GM23248 (cell line): Measurements from ENCODE around the gene GTF2H2. TPM values are rescaled to one million over a fixed set of nuclear protein-coding genes. Genes with fewer than 3 reads are reported as not detected.
"Not testable (repeated sequence)": the region's sequence is repeated elsewhere in the genome, so short reads cannot be mapped to it uniquely, and the experiment has no call there.

Source experiments
- DNase-seq: peaks from one replicate; pipeline ENCODE4 v3.0.0-alpha.2; 2015
- H2AFZ ChIP-seq: fragments of 200-600 bp; sonication (generic); 2 replicates; pipeline ENCODE4 v1.6.1; 2016; ENCODE audit warnings: antibody characterized with exemption
- H3F3A ChIP-seq: fragments of 200-600 bp; sonication (generic); 2 replicates; pipeline ENCODE4 v1.6.1; 2016; ENCODE audit warnings: mild to moderate bottlenecking, antibody characterized with exemption, mixed run types; ENCODE audit not compliant: insufficient read depth
- H3K27ac ChIP-seq: fragments of 200-600 bp; sonication (generic); 2 replicates; pipeline ENCODE4 v1.5.1; 2016; ENCODE audit warnings: mild to moderate bottlenecking
- H3K27me3 ChIP-seq: fragments of 200-600 bp; sonication (generic); replicated peaks from 2 replicates; pipeline ENCODE4 v1.6.1; 2016; ENCODE audit warnings: mild to moderate bottlenecking; ENCODE audit not compliant: insufficient read depth
- H3K36me3 ChIP-seq: fragments of 200-600 bp; sonication (generic); 2 replicates; pipeline ENCODE4 v1.6.1; 2016; ENCODE audit warnings: low read depth, mild to moderate bottlenecking
- H3K4me1 ChIP-seq: fragments of 200-600 bp; sonication (generic); 2 replicates; pipeline ENCODE4 v1.6.1; 2016; ENCODE audit warnings: mild to moderate bottlenecking; ENCODE audit not compliant: insufficient read depth
- H3K4me2 ChIP-seq: fragments of 200-600 bp; sonication (generic); one replicate; pipeline ENCODE4 v1.6.1; 2016; ENCODE audit warnings: mild to moderate bottlenecking; ENCODE audit not compliant: unreplicated experiment
- H3K4me3 ChIP-seq: fragments of 200-600 bp; sonication (generic); 2 replicates; pipeline ENCODE4 v1.5.1; 2016; ENCODE audit warnings: mild to moderate bottlenecking
- H3K79me2 ChIP-seq: fragments of 200-600 bp; sonication (generic); 2 replicates; pipeline ENCODE4 v1.6.1; 2016; ENCODE audit warnings: mild to moderate bottlenecking; ENCODE audit not compliant: insufficient read depth
- H3K9ac ChIP-seq: fragments of 200-600 bp; sonication (generic); 2 replicates; pipeline ENCODE4 v1.6.1; 2016; ENCODE audit warnings: mild to moderate bottlenecking
- H3K9me2 ChIP-seq: fragments of 200-600 bp; sonication (generic); 2 replicates; pipeline ENCODE4 v1.6.1; 2016; ENCODE audit warnings: mixed run types, mild to moderate bottlenecking, moderate library complexity; ENCODE audit not compliant: insufficient read depth
- H3K9me3 ChIP-seq: fragments of 200-600 bp; sonication (generic); one replicate; pipeline ENCODE4 v1.6.1; 2017; ENCODE audit warnings: low read depth
- H4K20me1 ChIP-seq: fragments of 200-600 bp; sonication (generic); 2 replicates; pipeline ENCODE4 v1.6.0; 2016; ENCODE audit not compliant: insufficient read depth
- WGBS, 2 experiments: methylation state at CpG; one replicate each; pipeline ENCODE4 v1.1.6; 2015 to 2017; ENCODE audit warnings: low lambda C conversion rate in 2 of 2, low coverage in 1 of 2; ENCODE audit errors: missing lambda C conversion rate in 2 of 2; 5-methylcytosine and 5-hydroxymethylcytosine counted together
- in situ Hi-C: fragments of 300-500 bp; cut with MboI; formaldehyde crosslinking; loops from 2 replicates; pipeline ENCODE4 v1.15.0; 2020
- polyA plus RNA-seq: library from polyadenylated mRNA; unstranded; fragments of >200 nt; fragmentation: Nextera tagmentation; extraction: Ambion mirVana; gene quantifications from 2 replicates; pipeline ENCODE4 v1.2.1, GENCODE V29; 2016
- total RNA-seq: library from RNA; depleted of rRNA; stranded (reverse); fragments of >200 nt; shearing (Covaris generic); gene quantifications from 2 replicates; pipeline ENCODE4 v1.2.3, GENCODE V29; 2014

The GTF2H2 gene
- total and polyA plus RNA-seq, 2 experiments from 2014 or later, result 20.0 to 20.7 TPM

DNA sequence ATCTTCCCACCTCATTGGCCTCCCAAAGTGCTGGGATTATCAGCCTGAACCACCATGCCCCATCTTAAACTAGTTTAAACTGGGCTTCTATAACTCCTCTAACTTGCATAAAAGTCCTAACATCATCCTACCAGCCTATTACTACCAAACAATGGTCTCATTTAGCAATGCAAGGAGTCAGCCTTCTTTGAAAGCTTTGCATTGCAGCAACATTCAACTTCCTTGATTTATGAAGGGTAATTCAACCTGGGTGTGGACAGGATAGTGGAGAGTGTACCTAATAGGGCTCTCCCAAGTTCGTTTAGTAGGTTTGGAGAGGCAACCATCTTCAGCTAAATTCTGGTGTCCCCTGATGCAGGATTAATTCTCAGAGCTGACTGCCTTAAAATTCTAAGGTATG is 18.7 kb upstream of the GTF2H2 start:
- H3K4me3 ChIP-seq, H3K9me2 ChIP-seq, H3F3A ChIP-seq, H3K79me2 ChIP-seq, in situ Hi-C loops, H3K9ac ChIP-seq, DNase-seq, H3K36me3 ChIP-seq, H3K27me3 ChIP-seq, H3K9me3 ChIP-seq, H4K20me1 ChIP-seq, H3K4me1 ChIP-seq, H2AFZ ChIP-seq, H3K4me2 ChIP-seq, H3K27ac ChIP-seq: not testable (repeated sequence)
- no CpG with 5 or more reads among the region's 1 CpG for WGBS, 2 experiments

DNA sequence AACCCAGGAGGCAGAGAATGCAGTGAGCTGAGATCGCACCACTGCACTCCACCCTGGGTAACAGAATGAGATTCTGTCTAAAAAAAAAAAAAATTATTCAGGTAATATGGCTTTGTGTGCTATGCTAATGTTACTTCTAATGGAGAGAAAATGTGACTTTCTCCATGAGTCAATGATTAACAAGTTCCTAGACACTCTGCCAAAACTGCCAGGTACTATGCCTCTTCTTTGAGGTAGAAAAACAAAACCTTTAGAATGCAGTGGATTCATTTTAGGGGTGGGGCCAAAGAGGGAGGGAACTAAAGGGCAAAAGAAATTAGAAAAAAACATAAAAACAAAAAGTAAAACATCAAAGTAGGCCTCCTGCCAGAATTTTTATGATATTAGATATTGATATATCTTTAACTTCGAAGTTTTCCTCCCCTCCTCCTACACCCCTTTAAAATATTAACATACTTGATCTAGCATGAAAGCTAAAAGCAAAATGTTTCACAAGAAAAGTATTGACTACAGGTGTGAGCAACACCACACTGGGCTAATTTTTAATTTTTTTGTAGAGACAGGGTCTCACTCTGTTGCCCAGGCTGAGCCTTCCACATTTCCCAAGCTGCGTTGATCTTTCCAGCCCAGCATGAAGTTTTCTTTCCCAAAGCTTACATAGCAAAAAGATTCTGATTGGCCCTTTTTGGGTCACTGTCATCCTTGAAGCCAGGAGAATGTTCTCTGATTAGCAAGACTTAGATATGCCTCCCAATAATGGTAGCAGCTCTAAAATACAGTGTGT is 17.0 kb upstream of the GTF2H2 start:
- in situ Hi-C loops, H3K4me3 ChIP-seq, H3K9me2 ChIP-seq, H3K27ac ChIP-seq, H3K4me1 ChIP-seq, H3K9me3 ChIP-seq, H2AFZ ChIP-seq, H3K4me2 ChIP-seq, H4K20me1 ChIP-seq, H3K27me3 ChIP-seq, DNase-seq, H3K9ac ChIP-seq, H3K79me2 ChIP-seq, H3K36me3 ChIP-seq, H3F3A ChIP-seq: not testable (repeated sequence)
- no CpG with 5 or more reads among the region's 3 CpGs for WGBS, 2 experiments

DNA sequence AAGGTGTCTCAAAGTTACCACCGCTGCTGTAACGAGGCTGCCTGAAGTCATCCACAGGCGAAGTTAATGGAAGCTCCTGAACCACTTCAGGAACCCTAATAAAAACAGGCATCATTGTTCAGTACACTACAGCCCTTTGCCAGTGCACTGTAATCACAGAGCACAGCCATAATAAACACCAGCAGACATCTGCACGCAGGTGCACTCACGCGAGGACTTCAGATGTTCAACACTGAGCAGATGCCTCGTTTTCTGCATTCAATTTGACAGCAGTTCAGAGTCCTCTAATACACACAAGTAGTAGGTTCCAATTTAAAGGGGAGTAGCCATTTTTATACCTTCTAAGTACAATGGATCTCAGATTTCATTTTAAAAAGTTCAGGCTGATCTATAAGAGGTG is 15.4 kb upstream of the GTF2H2 start:
- H3K79me2 ChIP-seq, in situ Hi-C loops, H2AFZ ChIP-seq, H3K27me3 ChIP-seq, H3K27ac ChIP-seq, H3K9ac ChIP-seq, H3K4me3 ChIP-seq, DNase-seq, H3K4me2 ChIP-seq, H3K36me3 ChIP-seq, H3K9me3 ChIP-seq, H3F3A ChIP-seq, H3K9me2 ChIP-seq, H3K4me1 ChIP-seq, H4K20me1 ChIP-seq: not testable (repeated sequence)
- no CpG with 5 or more reads among the region's 7 CpGs for WGBS, 2 experiments

DNA sequence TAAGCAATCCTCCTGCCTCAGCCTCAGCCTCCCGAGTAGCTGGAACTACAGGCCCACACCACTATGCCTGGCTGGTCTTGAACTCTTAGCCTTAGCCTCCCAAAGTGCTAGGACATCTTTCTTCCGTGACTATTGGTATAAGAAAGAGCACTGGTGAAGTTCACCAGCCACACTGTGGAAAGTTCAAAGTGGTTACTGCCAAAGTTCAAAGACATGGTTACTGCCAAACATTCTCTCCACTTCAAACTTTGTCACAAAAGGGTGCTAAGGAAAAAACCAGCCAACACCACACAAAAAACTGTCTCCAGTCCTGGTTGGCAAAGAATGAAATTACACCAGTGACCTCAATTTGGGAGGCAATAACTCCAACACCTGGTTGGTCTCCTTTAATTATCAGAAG is 14.9 kb upstream of the GTF2H2 start:
- no CpG with 5 or more reads among the region's 2 CpGs for WGBS, 2 experiments
- H3K27me3 ChIP-seq, H3K9me3 ChIP-seq, H3K79me2 ChIP-seq, H3K36me3 ChIP-seq, H4K20me1 ChIP-seq, H3K4me1 ChIP-seq, H3F3A ChIP-seq, in situ Hi-C loops, H2AFZ ChIP-seq, H3K27ac ChIP-seq, H3K4me3 ChIP-seq, H3K4me2 ChIP-seq, H3K9me2 ChIP-seq, DNase-seq, H3K9ac ChIP-seq: not testable (repeated sequence)

DNA sequence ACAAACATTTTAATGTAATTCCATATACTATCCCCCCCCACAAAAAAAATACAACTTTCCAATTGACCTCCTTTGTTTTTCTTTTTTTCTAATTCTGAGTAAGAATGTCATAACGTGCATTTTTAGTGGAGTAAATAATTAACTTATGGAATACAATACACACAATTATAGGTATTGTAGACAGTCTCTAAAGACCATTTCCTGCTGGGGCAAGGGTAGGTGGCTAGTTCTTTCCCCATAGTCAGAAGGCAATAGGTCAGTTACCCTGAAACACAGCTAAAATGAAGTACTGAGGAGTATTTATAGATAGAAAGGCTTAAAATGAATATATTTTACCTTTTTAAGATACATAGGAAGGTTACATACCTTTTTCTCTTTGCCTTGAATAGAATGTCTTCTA is 6.2 kb downstream of the GTF2H2 start:
- DNase-seq, in situ Hi-C loops, H3K36me3 ChIP-seq, H3K4me1 ChIP-seq, H3K4me2 ChIP-seq, H3K79me2 ChIP-seq, H3F3A ChIP-seq, H3K9ac ChIP-seq, H3K9me3 ChIP-seq, H2AFZ ChIP-seq, H3K4me3 ChIP-seq, H4K20me1 ChIP-seq, H3K27ac ChIP-seq, H3K9me2 ChIP-seq, H3K27me3 ChIP-seq: not testable (repeated sequence)
- WGBS, 2 experiments, result 43% methylated on average over 1 of the region's 1 CpG; no CpG with 5 or more reads in 1 of the 2 experiments

DNA sequence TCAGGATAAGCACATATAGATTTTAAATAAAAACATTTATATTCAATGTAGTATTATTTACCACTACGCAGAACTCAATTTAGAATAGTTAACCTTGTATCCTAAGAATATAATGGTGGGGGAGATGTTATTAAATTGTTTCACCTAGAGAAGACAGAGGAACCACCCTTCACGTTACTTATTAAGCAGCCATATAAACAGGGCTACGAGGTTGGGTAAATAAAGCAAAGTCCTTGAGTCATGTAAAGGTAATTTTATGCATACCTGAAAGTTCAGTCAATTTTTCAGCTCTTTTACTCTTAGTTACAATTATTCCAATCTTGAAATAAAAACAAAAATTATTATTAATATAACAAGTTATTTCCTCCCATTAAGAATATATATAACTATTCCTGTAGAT is 8.1 kb downstream of the GTF2H2 start:
- H2AFZ ChIP-seq, H3K9me3 ChIP-seq, H3K79me2 ChIP-seq, in situ Hi-C loops, H3K4me2 ChIP-seq, DNase-seq, H3K27ac ChIP-seq, H3K4me1 ChIP-seq, H3F3A ChIP-seq, H3K36me3 ChIP-seq, H3K4me3 ChIP-seq, H3K9me2 ChIP-seq, H4K20me1 ChIP-seq, H3K9ac ChIP-seq, H3K27me3 ChIP-seq: not testable (repeated sequence)
- WGBS, 2 experiments, result no CpG with 5 or more reads among the region's 3 CpGs

DNA sequence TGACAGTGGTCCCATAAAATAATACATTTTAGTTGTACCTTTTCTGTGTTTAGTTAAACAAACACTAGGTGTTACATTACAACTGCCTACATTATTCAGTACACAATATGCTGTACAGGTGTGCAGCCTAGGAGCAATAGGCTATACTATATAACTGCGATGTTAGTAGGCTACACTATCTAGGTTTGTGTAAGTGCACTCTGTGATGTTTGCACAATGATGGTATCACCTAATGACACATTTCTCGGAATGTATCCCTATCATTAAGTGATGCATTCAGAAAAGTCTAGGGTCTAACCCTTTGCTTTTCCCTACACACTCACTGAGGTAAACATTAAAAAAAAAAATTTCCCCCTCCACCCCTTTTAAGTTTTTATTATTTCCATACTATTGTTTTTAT is 22.7 kb downstream of the GTF2H2 start:
- H3K36me3 ChIP-seq, H4K20me1 ChIP-seq, H3K4me3 ChIP-seq, in situ Hi-C loops, H3F3A ChIP-seq, H3K27ac ChIP-seq, H3K9ac ChIP-seq, H3K9me2 ChIP-seq, H3K4me1 ChIP-seq, H3K79me2 ChIP-seq, H2AFZ ChIP-seq, DNase-seq, H3K27me3 ChIP-seq, H3K9me3 ChIP-seq, H3K4me2 ChIP-seq: not testable (repeated sequence)
- WGBS, 2 experiments, result 90 to 100% methylated on average over 2 of the region's 2 CpGs

DNA sequence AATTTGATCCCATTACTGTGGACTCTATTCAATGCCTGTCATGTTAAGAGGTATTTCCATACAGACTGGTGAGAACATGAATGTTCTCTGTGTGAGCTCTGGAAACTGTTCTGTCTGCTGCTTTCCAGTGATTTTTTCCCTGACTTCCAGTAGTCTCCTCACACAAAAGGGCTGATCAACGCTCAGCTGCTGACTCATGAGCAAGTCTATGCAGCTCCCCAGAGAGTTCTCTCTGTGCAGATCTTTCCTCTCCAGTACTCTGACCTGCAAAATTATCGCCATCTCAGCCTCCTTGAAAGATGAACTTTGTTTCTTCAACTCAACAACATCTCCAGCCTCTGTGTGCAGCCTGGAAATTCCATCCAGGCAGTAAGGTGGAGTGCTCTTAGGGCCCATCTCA is 23.3 kb downstream of the GTF2H2 start:
- H3K4me3 ChIP-seq, H3K4me2 ChIP-seq, H3K27me3 ChIP-seq, H2AFZ ChIP-seq, H3F3A ChIP-seq, H3K9me2 ChIP-seq, H3K4me1 ChIP-seq, DNase-seq, H3K9me3 ChIP-seq, H3K36me3 ChIP-seq, H3K79me2 ChIP-seq, H3K9ac ChIP-seq, H4K20me1 ChIP-seq, H3K27ac ChIP-seq, in situ Hi-C loops: not testable (repeated sequence)
- no CpG with 5 or more reads among the region's 2 CpGs for WGBS, 2 experiments
